Germinal center (tissue), 1 donor: ENCODE measurements around the gene ALG12.
A peak's percentile ranks its signal among the peaks of the same experiment; 100 is the strongest.

Source experiments
- DNase-seq: peaks from one replicate; pipeline ENCODE4 v3.0.0; 2012; ENCODE audit warnings: mixed read lengths, low spot score

The ALG12 gene

DNA sequence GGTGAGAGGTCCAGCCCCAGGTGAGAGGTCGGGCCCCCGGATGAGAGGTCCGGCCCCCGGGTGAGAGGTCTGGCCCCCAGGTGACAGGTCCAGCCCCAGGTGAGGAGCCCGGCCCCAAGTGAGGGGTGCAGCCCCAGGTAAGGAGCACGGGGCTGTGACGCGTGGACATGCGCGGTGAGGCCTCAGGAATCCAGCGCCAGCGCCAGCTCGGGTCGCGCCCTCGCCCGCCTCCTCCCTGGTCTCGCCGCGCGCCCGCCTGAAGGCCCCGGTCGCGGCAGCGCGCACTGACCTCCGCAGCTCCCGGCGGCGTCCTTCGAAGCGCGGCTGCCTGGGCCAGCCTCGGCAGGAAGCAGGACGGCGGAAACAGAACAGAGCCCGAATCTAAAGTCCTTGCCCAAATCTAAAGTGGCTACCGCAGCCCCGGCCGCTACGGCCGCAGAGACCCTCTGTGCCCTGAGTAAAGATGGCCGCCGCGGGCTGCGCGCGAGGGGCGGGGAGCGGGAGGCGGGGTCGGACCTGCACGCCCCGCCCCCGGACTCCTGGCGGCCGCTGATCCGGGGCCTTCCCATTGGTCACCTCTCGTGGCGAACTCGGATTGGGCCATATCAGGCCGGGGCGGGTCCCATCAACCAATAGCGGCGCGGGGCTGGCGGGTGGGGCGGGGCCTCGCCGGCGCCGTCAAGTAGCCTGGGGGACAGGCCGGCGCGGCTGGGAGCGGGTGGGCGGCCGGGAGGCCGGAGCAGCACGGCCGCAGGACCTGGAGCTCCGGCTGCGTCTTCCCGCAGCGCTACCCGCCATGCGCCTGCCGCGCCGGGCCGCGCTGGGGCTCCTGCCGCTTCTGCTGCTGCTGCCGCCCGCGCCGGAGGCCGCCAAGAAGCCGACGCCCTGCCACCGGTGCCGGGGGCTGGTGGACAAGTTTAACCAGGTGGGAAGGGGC, at the start of gene ALG12, which contains the start of gene CRELD2:
TSS of gene ALG12 (minus strand) at position 465 of the 937 bp plus-strand sequence. CDS start 4,673 bp downstream, outside the sequence.
TSS of gene CRELD2 (plus strand) at position 661 of the 937 bp plus-strand sequence. CDS start at position 797, 136 bp downstream.
- DNase-seq, result peak; percentile 98

DNA sequence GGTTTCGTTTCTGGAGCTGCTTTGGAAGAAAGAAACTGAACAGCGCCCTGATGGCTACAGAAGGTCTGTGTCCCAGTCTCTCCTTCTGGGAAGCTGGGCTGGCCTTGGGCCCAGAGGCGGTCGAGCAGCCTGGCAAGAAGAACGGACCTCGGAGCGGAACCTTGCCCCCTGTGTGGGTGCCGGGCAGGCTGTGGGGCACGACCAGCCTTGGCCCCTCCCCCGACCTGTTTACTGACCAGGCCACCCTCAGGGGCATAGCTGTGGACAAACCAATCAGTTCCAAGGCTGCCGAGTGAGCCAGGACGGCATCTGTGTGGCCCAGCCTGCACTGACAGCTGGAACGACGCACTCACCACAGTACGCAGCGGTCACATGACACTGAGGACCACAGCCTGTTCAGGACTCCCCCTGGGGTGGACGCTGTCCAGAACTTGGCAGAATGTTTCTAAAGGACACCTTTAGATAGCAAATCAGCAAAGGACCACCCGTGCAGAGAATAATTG, 49.5 kb upstream of the ALG12 start:
- no peak for DNase-seq

GRCh38 chr22:49966774-49967705, 48.8 kb upstream of the ALG12 start:
- DNase-seq, result peak; percentile 68

DNA sequence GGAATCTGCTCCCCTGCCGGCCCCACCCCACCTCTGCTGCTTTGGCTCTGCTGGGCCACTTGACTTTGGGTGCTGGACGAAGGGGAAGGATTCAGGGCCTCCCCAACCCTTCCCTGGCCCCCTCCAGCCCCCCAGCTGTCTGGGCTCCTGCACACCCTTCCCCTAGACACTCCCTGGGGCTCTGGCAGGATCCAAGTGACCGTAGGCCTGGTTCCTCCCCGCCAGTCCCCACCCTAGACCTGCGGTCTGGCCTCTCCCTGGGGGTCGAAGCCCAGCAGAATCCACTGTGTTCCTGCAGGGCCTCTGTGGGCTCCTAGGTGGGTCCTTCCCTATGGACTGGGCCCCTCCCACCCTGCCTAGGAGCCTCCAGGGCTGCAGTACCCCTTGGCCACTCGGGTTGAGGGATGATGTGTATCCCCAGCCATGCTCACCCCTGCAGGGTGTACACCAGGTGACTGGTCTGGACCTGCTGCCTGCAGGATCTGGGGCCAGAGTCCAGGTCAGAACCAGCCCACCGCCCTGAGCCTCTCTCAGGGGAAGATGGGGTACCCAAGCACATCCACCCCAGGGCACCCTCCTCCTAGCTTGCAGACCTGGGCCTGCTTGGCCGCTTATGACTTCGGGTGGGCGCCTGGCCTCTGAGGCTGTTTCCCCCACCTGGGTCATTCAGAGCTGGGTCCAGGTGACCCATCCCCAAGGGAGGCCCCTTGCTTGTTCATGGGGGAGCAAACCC, 48.0 kb upstream of the ALG12 start:
- DNase-seq, result no peak

- DNase-seq, result no peak
Measured at GRCh38 chr22:49965091-49966040, 47.1 kb upstream of the ALG12 start.

- no peak for DNase-seq
Measured at GRCh38 chr22:49964136-49965090, 46.2 kb upstream of the ALG12 start.

GRCh38 chr22:49963647-49964026, 45.4 kb upstream of the ALG12 start:
- no peak for DNase-seq

GRCh38 chr22:49962751-49963646, 44.8 kb upstream of the ALG12 start:
- DNase-seq, result no peak

- peak; percentile 58 for DNase-seq
Measured at GRCh38 chr22:49962012-49962750, 43.9 kb upstream of the ALG12 start.

- DNase-seq, result no peak
Measured at GRCh38 chr22:49961601-49962011, 43.4 kb upstream of the ALG12 start.

- peak; percentile 45 for DNase-seq
Measured at GRCh38 chr22:49961005-49961600, 42.9 kb upstream of the ALG12 start.

DNA sequence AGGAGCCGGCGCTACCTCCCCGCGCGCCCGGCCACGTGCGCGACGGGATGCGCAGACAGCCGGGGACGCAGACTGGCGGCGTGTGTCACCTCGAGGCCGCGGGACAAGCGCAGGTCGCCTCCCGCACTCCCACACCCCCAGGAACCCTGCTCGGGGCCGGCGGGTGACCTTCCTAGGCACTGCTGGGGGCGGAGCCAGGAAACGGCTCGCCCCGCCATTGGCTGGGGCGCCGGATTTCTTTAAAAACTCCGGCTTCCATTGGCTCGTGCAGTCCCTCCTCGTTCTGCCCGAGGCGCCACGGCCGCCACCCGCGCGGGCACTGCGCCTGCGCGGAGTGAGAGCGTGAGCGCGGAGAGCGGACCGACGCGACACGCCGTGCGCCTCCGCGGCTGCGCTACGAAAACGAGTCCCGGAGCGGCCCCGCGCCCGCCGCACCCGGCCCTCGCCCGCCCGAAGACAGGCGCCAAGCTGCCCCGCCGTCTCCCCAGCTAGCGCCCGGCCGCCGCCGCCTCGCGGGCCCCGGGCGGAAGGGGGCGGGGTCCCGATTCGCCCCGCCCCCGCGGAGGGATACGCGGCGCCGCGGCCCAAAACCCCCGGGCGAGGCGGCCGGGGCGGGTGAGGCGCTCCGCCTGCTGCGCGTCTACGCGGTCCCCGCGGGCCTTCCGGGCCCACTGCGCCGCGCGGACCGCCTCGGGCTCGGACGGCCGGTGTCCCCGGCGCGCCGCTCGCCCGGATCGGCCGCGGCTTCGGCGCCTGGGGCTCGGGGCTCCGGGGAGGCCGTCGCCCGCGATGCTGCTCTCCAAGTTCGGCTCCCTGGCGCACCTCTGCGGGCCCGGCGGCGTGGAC, 42.1 kb upstream of the ALG12 start, which contains the start of gene PIM3:
TSS of gene PIM3 (plus strand) at position 614 of the 846 bp plus-strand sequence. CDS start at position 790, 176 bp downstream.
- peak; percentile 98 for DNase-seq

GRCh38 chr22:49959782-49960158, 41.5 kb upstream of the ALG12 start:
- DNase-seq, result no peak

DNA sequence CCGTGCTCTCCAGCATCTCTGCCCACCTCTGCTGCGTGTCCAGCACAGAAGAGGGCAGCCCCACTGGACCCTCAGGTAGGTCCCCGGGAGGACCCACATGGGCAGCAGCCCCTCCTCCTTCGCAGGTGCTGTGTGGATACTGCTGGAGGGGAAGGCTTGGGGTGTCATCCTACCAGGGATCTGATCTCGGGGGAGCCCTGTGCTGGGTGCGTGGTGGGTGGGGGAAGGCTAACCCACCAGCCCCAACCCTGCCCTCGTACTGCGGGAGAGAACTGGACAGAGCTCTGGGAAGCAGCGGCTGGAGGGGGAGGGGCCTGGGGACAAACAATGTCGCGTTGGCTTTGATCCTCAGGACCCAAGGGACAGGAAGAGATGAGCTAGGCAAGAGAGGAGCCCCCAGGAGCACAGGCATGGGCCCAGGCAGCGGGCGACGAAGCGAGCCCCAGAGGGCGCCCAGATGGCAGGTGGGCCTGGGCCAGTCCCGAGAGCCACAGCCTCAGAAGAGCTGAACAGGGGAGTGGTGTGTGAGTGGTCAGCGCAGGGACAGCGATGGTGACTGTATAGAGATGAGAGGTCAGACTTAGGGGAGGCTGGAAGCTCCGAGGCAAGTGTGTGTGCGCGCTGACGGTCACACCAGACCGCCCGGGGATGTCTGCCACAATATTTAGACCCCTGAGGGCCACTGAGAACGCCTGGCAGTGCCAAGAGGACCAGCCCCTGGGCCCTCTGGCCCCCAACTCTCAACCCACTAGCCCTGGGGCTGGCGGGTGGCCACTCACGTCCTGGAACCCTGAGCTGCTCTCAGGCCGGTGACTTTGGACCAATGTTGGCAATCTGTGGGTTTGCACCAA, 40.9 kb upstream of the ALG12 start:
- DNase-seq, result no peak

- no peak for DNase-seq
Measured at GRCh38 chr22:49958366-49958921, 40.2 kb upstream of the ALG12 start.
